GM12892 (cell line): ENCODE data around the gene RBFA.

Source experiments
- POLR2A ChIP-seq: IDR thresholded peaks from 2 replicates; pipeline ENCODE4 v1.6.1; 2011; ENCODE audit warnings: low read depth, low read length, control low read depth
- TAF1 ChIP-seq: IDR thresholded peaks from 2 replicates; pipeline ENCODE4 v1.6.1; 2011; ENCODE audit warnings: low read depth, mild to moderate bottlenecking, control low read depth, low read length, borderline replicate concordance

- TF ChIP-seq TAF1 (no peak), POLR2A (no peak)
Observed at GRCh38 chr18:80022613-80023012, 11.6 kb upstream of the RBFA start.
